ENCODE measurements around the gene FERMT2.

Gene FERMT2

DNA sequence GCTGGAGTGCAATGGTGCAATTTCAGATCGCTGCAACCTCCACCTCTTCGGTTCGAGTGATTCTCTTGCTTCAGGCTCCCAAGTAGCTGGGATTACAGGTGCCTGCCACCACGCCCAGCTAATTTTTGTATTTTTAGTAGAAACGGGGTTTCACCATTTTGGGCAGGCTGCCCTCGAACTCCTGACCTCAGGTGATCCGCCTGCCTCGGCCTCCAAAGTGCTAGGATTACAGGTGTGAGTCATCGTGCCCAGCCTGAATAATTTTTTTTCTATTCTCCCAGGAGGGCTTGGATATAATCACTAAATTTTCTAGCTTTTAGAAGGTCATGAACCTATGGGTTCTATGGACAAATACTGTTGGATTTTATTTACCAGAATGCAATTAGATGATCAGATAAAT is 114.8 kb downstream of the FERMT2 start:
- Histone ChIP-seq H3K4me1 (ENCODE audit: insufficient read depth, poor library complexity, severe bottlenecking) (peaks cover 20% of the 10 kb centered on the region), H3K27me3 (ENCODE audit: insufficient read depth, poor library complexity, severe bottlenecking) (no peaks in the 10 kb centered on the region), H3K4me3 (ENCODE audit: severe bottlenecking) (no peak overlapping the region), H3K9me3 (ENCODE audit: severe bottlenecking) (no peaks in the 10 kb centered on the region), H3K27ac (ENCODE audit: poor library complexity, severe bottlenecking) (peak overlapping the region; percentile 91), H3K36me3 (ENCODE audit: low read depth) (no peaks in the 10 kb centered on the region)
- ATAC-seq (ENCODE audit: low read depth) (no peak), DNase-seq (ENCODE audit: low spot score) (no peak)
- no peak for TF ChIP-seq CTCF (IDR thresholded peaks at IDR 0.05; ENCODE audit: poor library complexity, severe bottlenecking)

- ATAC-seq (ENCODE audit: low read depth): peak; percentile 87
- no peaks in the 10 kb centered on the region for H3K27me3 ChIP-seq (ENCODE audit: insufficient read depth, poor library complexity, severe bottlenecking)
- peak; percentile 70 for DNase-seq (ENCODE audit: low spot score)
- peak overlapping the region; percentile 91 for H3K27ac ChIP-seq (ENCODE audit: poor library complexity, severe bottlenecking)
- peaks cover 20% of the 10 kb centered on the region for H3K4me1 ChIP-seq (ENCODE audit: insufficient read depth, poor library complexity, severe bottlenecking)
- H3K9me3 ChIP-seq (ENCODE audit: severe bottlenecking): no peaks in the 10 kb centered on the region
- H3K4me3 ChIP-seq (ENCODE audit: severe bottlenecking): no peak overlapping the region
- H3K36me3 ChIP-seq (ENCODE audit: low read depth): no peaks in the 10 kb centered on the region
- TF ChIP-seq CTCF (IDR thresholded peaks at IDR 0.05; ENCODE audit: poor library complexity, severe bottlenecking): no peak
These were observed 115.5 kb downstream of the FERMT2 start for GRCh38 chr14:52835122-52835903.

DNA sequence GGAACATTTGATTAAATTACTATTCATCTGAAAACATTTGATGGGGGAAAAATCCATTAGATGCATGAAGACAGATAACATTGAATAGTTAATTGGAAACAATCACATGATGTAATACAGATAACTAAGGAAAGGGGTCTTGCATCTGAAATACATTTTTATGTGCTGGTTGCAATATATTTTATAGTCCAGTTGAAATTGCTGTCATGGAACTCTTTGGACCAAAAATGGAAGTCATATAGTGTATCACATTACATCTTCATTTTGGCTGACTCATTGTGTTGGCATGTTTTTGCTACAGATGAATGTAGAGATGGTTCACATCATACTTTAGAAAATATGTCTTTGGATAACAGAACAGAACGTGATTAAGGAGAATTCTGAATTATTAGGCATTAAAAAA is 116.4 kb downstream of the FERMT2 start:
- ATAC-seq (ENCODE audit: low read depth) (peak; percentile 88), DNase-seq (ENCODE audit: low spot score) (no peak)
- Histone ChIP-seq H3K27me3 (ENCODE audit: insufficient read depth, poor library complexity, severe bottlenecking) (no peaks in the 10 kb centered on the region), H3K4me3 (ENCODE audit: severe bottlenecking) (no peak overlapping the region), H3K9me3 (ENCODE audit: severe bottlenecking) (no peaks in the 10 kb centered on the region), H3K4me1 (ENCODE audit: insufficient read depth, poor library complexity, severe bottlenecking) (peaks cover 20% of the 10 kb centered on the region), H3K36me3 (ENCODE audit: low read depth) (no peaks in the 10 kb centered on the region), H3K27ac (ENCODE audit: poor library complexity, severe bottlenecking) (peak overlapping the region; percentile 91)
- TF ChIP-seq CTCF (IDR thresholded peaks at IDR 0.05; ENCODE audit: poor library complexity, severe bottlenecking): no peak

GRCh38 chr14:52833891-52834290 is 117.0 kb downstream of the FERMT2 start:
- Histone ChIP-seq H3K36me3 (ENCODE audit: low read depth) (no peaks in the 10 kb centered on the region), H3K27me3 (ENCODE audit: insufficient read depth, poor library complexity, severe bottlenecking) (no peaks in the 10 kb centered on the region), H3K9me3 (ENCODE audit: severe bottlenecking) (no peaks in the 10 kb centered on the region), H3K27ac (ENCODE audit: poor library complexity, severe bottlenecking) (peak overlapping the region; percentile 91), H3K4me3 (ENCODE audit: severe bottlenecking) (no peak overlapping the region), H3K4me1 (ENCODE audit: insufficient read depth, poor library complexity, severe bottlenecking) (peaks cover 22% of the 10 kb centered on the region)
- ATAC-seq (ENCODE audit: low read depth) (no peak), DNase-seq (ENCODE audit: low spot score) (no peak)
- TF ChIP-seq CTCF (IDR thresholded peaks at IDR 0.05; ENCODE audit: poor library complexity, severe bottlenecking): no peak

DNA sequence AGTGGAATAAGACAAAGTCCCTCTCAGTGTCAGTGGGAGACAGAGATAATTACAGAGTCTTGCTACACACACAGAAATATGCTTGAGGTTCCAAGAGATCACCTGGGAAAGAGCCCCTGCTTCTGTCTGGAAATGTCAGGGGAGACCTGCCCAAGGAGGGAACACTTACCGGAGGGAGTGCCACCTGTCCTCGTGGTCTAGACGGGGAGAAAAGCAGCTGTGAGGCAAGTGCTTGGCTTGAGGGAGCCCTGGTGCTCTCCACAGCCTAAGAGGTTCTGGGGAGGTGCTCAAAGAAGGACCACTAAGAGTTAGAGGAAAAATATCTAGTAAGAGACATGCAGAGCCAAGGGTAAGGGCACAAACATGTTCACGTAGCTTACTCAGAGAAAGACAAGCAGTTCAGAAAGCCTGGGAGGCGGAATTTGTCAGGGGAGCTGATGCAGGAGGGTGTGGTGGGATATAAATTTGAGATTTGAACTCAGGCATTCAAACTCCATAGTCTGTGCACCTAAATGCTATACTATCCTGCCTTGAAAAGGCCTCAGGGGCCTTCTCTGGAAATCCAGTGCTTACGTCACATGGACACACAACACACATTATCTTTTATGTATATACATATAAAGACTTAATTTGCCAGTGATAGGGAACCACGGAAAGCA is 121.2 kb downstream of the FERMT2 start:
- ATAC-seq (ENCODE audit: low read depth) (no peak), DNase-seq (ENCODE audit: low spot score) (no peak)
- Histone ChIP-seq H3K4me1 (ENCODE audit: insufficient read depth, poor library complexity, severe bottlenecking) (peaks cover 7% of the 10 kb centered on the region), H3K9me3 (ENCODE audit: severe bottlenecking) (no peaks in the 10 kb centered on the region), H3K27ac (ENCODE audit: poor library complexity, severe bottlenecking) (no peak overlapping the region), H3K27me3 (ENCODE audit: insufficient read depth, poor library complexity, severe bottlenecking) (no peaks in the 10 kb centered on the region), H3K4me3 (ENCODE audit: severe bottlenecking) (no peak overlapping the region), H3K36me3 (ENCODE audit: low read depth) (no peaks in the 10 kb centered on the region)
- TF ChIP-seq CTCF (IDR thresholded peaks at IDR 0.05; ENCODE audit: poor library complexity, severe bottlenecking): no peak

Measured in RWPE2 (cell line).